Measurements from ENCODE around the gene TMPRSS12. TPM values are rescaled to one million over a fixed set of nuclear protein-coding genes. Genes with fewer than 3 reads are reported as not detected.

Gene TMPRSS12
- total RNA-seq = not detected

GRCh38 chr12:50842637-50843493 is at the start of gene TMPRSS12:
TSS of gene TMPRSS12 (plus strand) at chr12:50842926. CDS start at chr12:50842965, 39 bp downstream.

Small RNA genes within 50 kb of the gene (small RNA-seq; reads per million reads assigned to genes)
- not detected for gene AC013244.2 (ENCODE audit: low replicate concordance)
- not detected for gene RN7SL519P (ENCODE audit: low replicate concordance)

Other genes starting within 250 kb of the TMPRSS12 start
- gene ATF1, start 78.8 kb upstream of the TMPRSS12 start, total RNA-seq = 49.3 TPM
- not detected for gene HIGD1C, start 109.6 kb downstream of the TMPRSS12 start, total RNA-seq
- 76.8 TPM for gene SLC11A2, start 183.5 kb downstream of the TMPRSS12 start, total RNA-seq
- gene LETMD1, start 205.4 kb downstream of the TMPRSS12 start, total RNA-seq = 67.9 TPM
- 25.7 TPM for gene CSRNP2, start 240.7 kb downstream of the TMPRSS12 start, total RNA-seq